Measurements from ENCODE around the gene MAP4K2. TPM values are rescaled to one million over a fixed set of nuclear protein-coding genes. Genes with fewer than 3 reads are reported as not detected.
"Not testable (repeated sequence)": the region's sequence is repeated elsewhere in the genome, so short reads cannot be mapped to it uniquely, and the experiment has no call there.

Gene MAP4K2
- total RNA-seq (2012; rRNA removed), result 8.5 and 9.9 TPM in 2 replicates

DNA sequence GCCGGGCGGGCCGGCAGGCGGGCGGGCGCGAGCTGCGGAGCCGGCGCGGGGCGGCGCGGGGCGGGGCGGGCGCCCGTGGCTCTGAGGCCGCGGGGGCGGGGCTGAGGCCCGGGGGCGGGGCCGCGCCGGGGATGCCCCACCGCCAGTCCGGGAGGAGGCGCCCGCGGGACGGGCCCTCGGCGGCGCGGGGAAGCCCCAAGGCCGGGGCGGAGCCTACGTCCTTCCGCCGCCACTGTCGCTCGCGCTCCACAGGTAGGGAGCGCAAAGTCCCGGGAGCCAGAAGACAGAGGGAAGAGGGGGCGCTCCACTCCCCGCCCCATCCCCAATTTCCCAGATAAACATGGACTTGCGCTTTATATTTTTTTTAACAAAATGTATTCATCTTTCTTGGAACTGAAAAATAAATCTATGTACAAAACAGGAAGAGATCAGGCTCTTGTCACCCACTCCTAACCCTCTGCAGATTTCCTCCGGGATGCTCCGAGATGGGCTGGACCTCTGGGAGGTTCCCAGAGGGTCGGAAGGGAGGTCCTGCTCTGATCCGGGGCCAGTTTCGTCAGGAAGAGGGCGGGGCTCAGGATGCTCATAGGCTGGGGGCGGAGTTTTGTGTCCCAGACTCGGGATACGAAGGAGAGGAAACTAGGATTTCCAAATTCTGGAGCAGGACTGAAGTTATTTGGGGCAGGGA, at the start of gene MAP4K2:
Gene MAP4K2 (minus strand): TSS at position 57 of the 688 bp plus-strand sequence. CDS start 65 bp downstream, outside the sequence.
- Histone ChIP-seq H3K9me3 (replicated peaks; ENCODE audit: low read length) (no peaks in the 10 kb centered on the region), H3K4me1 (ENCODE audit: control insufficient read depth, insufficient read depth, low read length) (peaks cover 8% of the 10 kb centered on the region), H3K9ac (ENCODE audit: low read depth, low read length) (peak within 1 kb of the TSS; percentile 86), H3K4me2 (ENCODE audit: low read length) (peak within 1 kb of the TSS; percentile 96), H3K27me3 (ENCODE audit: control insufficient read depth, insufficient read depth, low read length) (no peaks in the 10 kb centered on the region), H3K4me3 (ENCODE audit: low read length) (peak within 1 kb of the TSS; percentile 77), H3K36me3 (ENCODE audit: insufficient read depth, low read length) (peaks cover 27% of the 10 kb centered on the region)

DNA sequence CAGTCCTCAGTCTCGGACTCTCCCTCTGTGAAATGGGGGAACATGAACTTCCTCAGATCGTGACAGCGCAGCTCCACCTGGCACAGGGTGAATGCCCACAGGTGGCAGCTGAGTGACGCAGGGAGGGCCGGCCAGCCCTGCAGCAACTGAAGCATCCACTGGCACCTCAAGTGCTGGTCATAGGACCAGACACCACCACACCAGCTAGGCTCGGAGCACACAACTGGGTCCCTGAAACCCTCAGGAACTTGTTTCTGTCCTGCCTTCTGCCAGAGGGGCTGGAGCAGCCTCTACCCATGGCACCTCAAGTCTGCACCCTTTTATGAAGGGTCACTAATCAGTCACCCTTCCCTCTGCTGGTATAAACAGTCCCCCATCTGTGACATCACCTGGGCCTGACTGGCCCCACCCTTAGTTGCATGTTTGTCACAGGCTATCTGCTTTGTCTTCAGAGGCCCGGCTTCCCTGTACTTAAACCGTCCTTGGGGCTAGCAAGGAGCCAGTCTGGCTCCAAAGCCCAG, 48.9 kb upstream of the MAP4K2 start:
- no peak overlapping the region for H3K4me3 ChIP-seq (ENCODE audit: low read length)
- H3K9me3 ChIP-seq (replicated peaks; ENCODE audit: low read length), result no peaks in the 10 kb centered on the region
- H3K9ac ChIP-seq (ENCODE audit: low read depth, low read length), result no peak overlapping the region
- H3K27me3 ChIP-seq (ENCODE audit: control insufficient read depth, insufficient read depth, low read length), result no peaks in the 10 kb centered on the region
- peaks cover 30% of the 10 kb centered on the region for H3K36me3 ChIP-seq (ENCODE audit: insufficient read depth, low read length)
- H3K4me2 ChIP-seq (ENCODE audit: low read length), result no peak overlapping the region
- H3K4me1 ChIP-seq (ENCODE audit: control insufficient read depth, insufficient read depth, low read length), result peaks cover 55% of the 10 kb centered on the region

DNA sequence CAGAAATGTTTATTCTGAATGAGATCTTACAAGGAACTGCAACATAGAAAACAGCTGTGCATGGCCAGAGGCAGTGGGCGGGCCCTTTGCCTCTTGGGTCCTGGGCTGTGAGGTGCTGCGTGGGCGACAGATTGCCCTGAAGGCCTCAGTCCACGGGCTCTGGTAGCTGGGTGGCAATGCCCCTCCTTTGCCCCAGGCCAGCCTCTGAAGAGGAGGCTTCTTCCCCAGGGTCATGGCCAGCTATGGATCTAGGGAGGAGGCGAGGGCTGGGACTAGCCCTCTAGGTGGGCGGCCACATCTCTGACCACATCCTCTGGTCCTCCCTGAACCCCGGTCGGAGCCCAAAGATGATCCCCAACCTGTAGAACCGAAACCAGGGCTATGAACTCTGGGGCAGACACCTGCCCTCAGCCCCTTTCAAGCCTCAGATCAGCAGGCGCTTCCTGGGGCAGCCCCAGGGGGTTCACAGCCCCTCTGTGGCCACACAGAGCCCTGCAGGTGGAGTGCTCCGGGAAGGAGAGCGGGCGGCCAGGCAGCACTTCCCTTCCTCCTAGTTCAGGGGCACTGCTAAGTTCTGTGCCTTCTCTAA, 48.1 kb upstream of the MAP4K2 start:
- Histone ChIP-seq H3K9me3 (replicated peaks; ENCODE audit: low read length) (no peaks in the 10 kb centered on the region), H3K27me3 (ENCODE audit: control insufficient read depth, insufficient read depth, low read length) (no peaks in the 10 kb centered on the region), H3K4me2 (ENCODE audit: low read length) (peak overlapping the region; percentile 23), H3K4me3 (ENCODE audit: low read length) (no peak overlapping the region), H3K36me3 (ENCODE audit: insufficient read depth, low read length) (peaks cover 26% of the 10 kb centered on the region), H3K9ac (ENCODE audit: low read depth, low read length) (no peak overlapping the region), H3K4me1 (ENCODE audit: control insufficient read depth, insufficient read depth, low read length) (peaks cover 47% of the 10 kb centered on the region)

DNA sequence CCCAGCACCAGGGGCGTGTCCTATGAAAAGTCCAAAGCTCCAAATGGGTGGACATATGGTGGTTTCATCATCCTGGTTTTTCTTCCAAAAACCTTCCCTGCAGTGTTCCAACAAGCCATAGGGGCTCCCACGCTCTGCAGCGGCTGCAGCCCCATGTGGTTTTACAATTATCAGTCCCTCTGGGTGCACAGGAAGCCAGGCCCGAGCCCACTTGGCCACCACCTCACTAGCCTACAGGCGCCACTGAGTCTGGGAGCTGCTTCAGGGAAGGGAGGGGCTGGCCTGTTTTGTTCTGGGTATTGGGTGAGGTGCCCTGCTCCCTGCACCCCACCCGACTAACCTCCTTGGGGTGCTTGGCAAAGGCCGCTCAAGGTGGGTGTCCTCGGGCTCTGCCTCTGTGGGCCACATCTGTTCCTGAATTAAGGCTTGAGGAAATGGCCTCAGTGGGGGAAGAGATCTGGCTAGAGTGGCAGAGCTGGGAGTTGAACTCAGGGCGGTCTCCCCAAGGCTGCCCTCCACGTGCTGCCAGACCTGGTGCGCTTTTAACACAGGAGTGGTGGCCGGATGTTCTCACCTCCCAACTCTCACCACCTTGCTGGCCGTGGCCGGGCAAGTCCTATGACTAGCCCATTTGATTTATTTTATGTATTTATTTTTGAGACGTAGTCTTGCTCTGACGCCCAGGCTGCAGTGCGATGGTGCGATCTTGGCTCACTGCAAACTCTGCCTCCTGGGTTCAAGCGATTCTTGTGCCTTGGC, 46.8 kb upstream of the MAP4K2 start:
- peaks cover 35% of the 10 kb centered on the region for H3K4me1 ChIP-seq (ENCODE audit: control insufficient read depth, insufficient read depth, low read length)
- H3K36me3 ChIP-seq (ENCODE audit: insufficient read depth, low read length), result peaks cover 23% of the 10 kb centered on the region
- H3K4me2 ChIP-seq (ENCODE audit: low read length), result no peak overlapping the region
- H3K27me3 ChIP-seq (ENCODE audit: control insufficient read depth, insufficient read depth, low read length), result no peaks in the 10 kb centered on the region
- no peak overlapping the region for H3K4me3 ChIP-seq (ENCODE audit: low read length)
- H3K9ac ChIP-seq (ENCODE audit: low read depth, low read length), result no peak overlapping the region
- H3K9me3 ChIP-seq (replicated peaks; ENCODE audit: low read length), result no peaks in the 10 kb centered on the region

DNA sequence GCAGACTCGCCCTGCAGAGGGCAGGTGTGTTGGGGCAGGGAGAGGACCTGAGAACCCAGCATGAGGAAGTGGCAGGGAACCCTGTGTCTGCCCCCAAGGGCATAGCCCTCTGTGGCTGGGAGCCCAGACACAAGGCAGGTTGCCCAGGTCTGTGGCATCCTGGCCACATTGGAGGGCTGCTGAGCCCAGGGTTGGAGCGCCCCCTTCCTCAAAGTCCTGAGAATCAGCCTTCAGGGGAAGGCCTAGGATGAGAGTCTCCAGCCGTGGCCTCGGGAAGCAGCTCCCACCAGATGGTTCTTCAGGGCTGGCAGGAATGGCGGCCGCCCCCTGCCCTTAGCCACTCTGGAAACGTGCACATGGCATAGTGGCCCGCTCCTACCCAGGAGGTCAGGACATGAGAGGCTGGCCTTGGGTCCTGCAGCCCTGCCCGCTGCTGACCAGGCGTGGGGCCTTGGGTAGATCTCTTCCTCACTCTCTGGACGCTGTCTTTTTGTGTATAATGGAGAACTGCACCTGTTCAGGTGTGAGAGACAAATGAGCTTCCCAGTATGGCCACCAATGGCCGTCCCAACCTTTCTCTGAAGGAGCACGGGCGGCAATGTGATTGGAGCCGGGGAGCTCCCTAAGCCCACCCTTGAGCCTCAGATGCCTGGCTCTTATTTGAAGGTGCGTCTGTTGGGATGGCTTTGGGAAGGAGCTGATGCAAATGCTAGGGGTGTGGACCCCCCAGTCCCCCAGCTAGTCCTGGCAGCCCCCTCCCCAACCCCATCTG, 46.0 kb upstream of the MAP4K2 start:
- H3K4me3 ChIP-seq (ENCODE audit: low read length), result no peak overlapping the region
- H3K27me3 ChIP-seq (ENCODE audit: control insufficient read depth, insufficient read depth, low read length), result no peaks in the 10 kb centered on the region
- H3K36me3 ChIP-seq (ENCODE audit: insufficient read depth, low read length), result peaks cover 15% of the 10 kb centered on the region
- no peak overlapping the region for H3K9ac ChIP-seq (ENCODE audit: low read depth, low read length)
- H3K4me2 ChIP-seq (ENCODE audit: low read length), result no peak overlapping the region
- no peaks in the 10 kb centered on the region for H3K9me3 ChIP-seq (replicated peaks; ENCODE audit: low read length)
- H3K4me1 ChIP-seq (ENCODE audit: control insufficient read depth, insufficient read depth, low read length), result peaks cover 28% of the 10 kb centered on the region

DNA sequence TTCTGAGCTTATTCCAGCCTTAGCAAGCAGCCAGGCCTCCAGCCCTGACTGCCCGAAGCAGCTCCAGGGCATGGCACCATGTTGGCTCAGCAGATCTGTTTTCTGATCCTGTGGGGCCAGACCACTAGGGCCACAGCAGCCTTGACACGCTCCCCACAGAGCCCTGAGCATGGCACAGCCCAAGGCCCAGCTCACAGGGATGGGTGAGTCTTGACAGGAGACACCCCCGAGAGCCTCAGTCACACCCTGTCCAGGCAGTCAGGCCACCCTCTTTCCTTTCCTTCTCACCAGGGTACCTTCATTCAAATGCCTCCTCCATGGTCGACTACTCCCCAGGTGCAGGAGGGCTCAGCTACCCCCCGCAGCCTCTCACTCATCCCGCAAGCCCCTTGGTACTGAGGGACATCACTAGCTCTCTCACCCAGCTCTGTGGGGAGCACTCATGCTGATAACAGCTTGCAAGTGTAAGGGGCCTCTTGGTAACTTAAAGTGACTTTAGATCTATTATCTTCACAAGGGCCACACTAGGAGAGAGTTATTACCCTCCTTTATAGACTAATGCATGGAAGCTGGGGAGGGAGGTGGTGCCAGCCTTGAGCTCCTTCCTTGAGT, 45.3 kb upstream of the MAP4K2 start:
- Histone ChIP-seq H3K4me2 (ENCODE audit: low read length) (no peak overlapping the region), H3K36me3 (ENCODE audit: insufficient read depth, low read length) (peaks cover 10% of the 10 kb centered on the region), H3K9me3 (replicated peaks; ENCODE audit: low read length) (no peaks in the 10 kb centered on the region), H3K9ac (ENCODE audit: low read depth, low read length) (no peak overlapping the region), H3K27me3 (ENCODE audit: control insufficient read depth, insufficient read depth, low read length) (no peaks in the 10 kb centered on the region), H3K4me3 (ENCODE audit: low read length) (no peak overlapping the region), H3K4me1 (ENCODE audit: control insufficient read depth, insufficient read depth, low read length) (peaks cover 22% of the 10 kb centered on the region)

DNA sequence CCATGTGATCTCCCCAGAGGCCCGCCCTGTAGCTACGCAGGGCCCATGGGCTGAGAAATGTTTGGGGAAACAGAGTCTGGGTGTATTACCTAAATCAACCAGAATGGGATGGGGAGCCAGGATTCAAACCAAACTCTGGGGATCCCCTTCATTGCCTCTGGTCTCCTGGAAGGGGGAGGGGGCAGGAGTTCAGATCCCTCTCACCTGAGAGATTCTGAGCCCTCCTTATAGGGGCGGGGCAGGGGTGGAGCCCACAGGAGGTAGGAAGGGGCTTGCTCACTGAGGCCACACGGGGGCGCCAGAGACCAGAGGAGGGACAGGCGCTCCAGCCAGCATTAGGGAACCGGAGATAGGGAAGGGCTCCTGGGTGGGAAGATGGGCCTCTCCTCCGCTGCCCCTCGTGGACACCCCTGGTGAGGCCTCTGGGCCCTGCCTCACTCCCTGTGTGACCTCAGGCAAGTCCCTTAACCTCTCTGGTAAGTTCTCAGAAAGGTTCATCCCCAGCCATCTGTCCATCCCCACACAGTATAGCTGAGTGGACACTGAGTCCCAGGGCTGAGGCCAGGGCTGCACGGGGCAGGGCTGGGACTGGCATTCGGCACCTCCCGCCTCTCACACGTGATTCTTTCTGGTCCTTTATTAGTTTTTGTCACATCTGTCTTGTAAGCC, 44.1 kb upstream of the MAP4K2 start:
- Histone ChIP-seq H3K4me1 (ENCODE audit: control insufficient read depth, insufficient read depth, low read length) (peaks cover 27% of the 10 kb centered on the region), H3K9me3 (replicated peaks; ENCODE audit: low read length) (no peaks in the 10 kb centered on the region), H3K27me3 (ENCODE audit: control insufficient read depth, insufficient read depth, low read length) (no peaks in the 10 kb centered on the region), H3K4me3 (ENCODE audit: low read length) (no peak overlapping the region), H3K9ac (ENCODE audit: low read depth, low read length) (no peak overlapping the region), H3K36me3 (ENCODE audit: insufficient read depth, low read length) (peaks cover 4% of the 10 kb centered on the region), H3K4me2 (ENCODE audit: low read length) (no peak overlapping the region)

DNA sequence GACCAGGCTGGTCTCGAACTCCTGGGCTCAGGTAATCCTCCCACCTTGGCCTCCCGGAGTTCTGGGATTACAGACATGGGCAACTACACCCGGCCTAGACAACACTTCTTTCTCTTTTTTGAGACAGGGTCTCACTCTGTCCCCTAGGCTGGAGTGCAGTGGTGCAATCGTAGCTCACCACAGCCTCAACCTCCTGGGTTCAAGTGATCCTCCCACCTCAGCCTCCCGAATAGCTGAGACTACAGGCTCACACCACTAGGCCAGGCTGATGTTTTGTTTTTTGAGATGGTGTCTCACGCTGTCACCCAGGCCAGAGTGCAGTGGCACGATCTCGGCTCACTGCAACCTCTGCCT, 42.7 kb upstream of the MAP4K2 start:
- H3K36me3 ChIP-seq (ENCODE audit: insufficient read depth, low read length); H3K4me3 ChIP-seq (ENCODE audit: low read length); H3K9ac ChIP-seq (ENCODE audit: low read depth, low read length); H3K9me3 ChIP-seq (replicated peaks; ENCODE audit: low read length); H3K27me3 ChIP-seq (ENCODE audit: control insufficient read depth, insufficient read depth, low read length); H3K4me2 ChIP-seq (ENCODE audit: low read length): not testable (repeated sequence)
- peaks cover 20% of the 10 kb centered on the region for H3K4me1 ChIP-seq (ENCODE audit: control insufficient read depth, insufficient read depth, low read length)

DNA sequence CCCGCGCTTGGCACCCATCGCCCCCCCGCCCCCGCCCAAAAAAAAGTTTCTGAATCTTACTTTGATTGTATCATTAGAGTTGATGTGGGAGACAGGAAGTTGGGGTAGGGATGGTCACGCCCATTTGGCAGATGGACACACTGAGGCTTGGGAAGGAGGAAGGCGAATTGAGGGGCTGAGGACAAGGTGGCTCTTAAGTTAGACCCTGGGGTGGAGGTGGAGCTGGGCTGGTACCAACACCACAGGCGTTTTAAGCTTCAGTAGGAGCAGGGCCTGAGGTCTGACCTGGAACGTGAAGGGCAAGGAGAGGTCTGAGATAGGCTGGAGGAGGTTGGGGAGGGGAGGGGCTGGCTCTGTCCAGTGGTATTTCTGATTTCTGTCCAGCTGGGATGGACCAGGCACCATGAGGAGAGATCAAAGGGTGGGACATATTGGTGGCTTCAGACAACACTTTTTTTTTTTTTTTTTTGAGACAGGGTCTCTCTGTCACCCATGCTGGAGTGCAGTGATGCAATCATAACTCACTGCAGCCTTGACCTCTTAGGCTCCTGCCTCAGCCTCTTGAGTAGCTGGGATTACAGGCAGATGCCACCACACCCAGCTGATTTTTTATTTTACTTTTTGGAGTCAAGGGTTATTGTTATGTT, 42.2 kb upstream of the MAP4K2 start:
- Histone ChIP-seq H3K9ac (ENCODE audit: low read depth, low read length) (no peak overlapping the region), H3K36me3 (ENCODE audit: insufficient read depth, low read length) (no peaks in the 10 kb centered on the region), H3K4me1 (ENCODE audit: control insufficient read depth, insufficient read depth, low read length) (peaks cover 20% of the 10 kb centered on the region), H3K27me3 (ENCODE audit: control insufficient read depth, insufficient read depth, low read length) (no peaks in the 10 kb centered on the region), H3K4me3 (ENCODE audit: low read length) (no peak overlapping the region), H3K9me3 (replicated peaks; ENCODE audit: low read length) (no peaks in the 10 kb centered on the region), H3K4me2 (ENCODE audit: low read length) (peak overlapping the region; percentile 72)

Data from skeletal muscle satellite cell (primary cell).